ENCODE results near the gene GNG11. TPM values are rescaled to one million over a fixed set of nuclear protein-coding genes. Genes with fewer than 3 reads are reported as not detected.

The GNG11 gene
- total RNA-seq, 1 donor from 2014 or later = 43.6 TPM

GRCh38 chr7:93960986-93961385 lies 39.5 kb downstream of the GNG11 start:
- H3K4me3 ChIP-seq (ENCODE audit: low read depth, low read length) = no peak overlapping the region
- no peak for TF ChIP-seq CTCF (conservative IDR thresholded peaks at IDR 0.05; ENCODE audit: low read depth, low read length)
- DNase-seq (ENCODE audit: low read depth) = no peak

GRCh38 chr7:93964262-93964661 lies 42.7 kb downstream of the GNG11 start:
- DNase-seq (ENCODE audit: low read depth) = no peak
- TF ChIP-seq CTCF (conservative IDR thresholded peaks at IDR 0.05; ENCODE audit: low read depth, low read length) = no peak
- H3K4me3 ChIP-seq (ENCODE audit: low read depth, low read length) = no peak overlapping the region

GRCh38 chr7:93964813-93965212 lies 43.3 kb downstream of the GNG11 start:
- no peak overlapping the region for H3K4me3 ChIP-seq (ENCODE audit: low read depth, low read length)
- DNase-seq (ENCODE audit: low read depth) = no peak
- no peak for TF ChIP-seq CTCF (conservative IDR thresholded peaks at IDR 0.05; ENCODE audit: low read depth, low read length)

- no peak for DNase-seq (ENCODE audit: low read depth)
- no peak for TF ChIP-seq CTCF (conservative IDR thresholded peaks at IDR 0.05; ENCODE audit: low read depth, low read length)
These were observed 47.5 kb downstream of the GNG11 start for GRCh38 chr7:93968911-93969620.

GRCh38 chr7:93972029-93972725 lies 50.6 kb downstream of the GNG11 start:
- no peak for TF ChIP-seq CTCF (conservative IDR thresholded peaks at IDR 0.05; ENCODE audit: low read depth, low read length)
- no peak for DNase-seq (ENCODE audit: low read depth)
- no peak overlapping the region for H3K4me3 ChIP-seq (ENCODE audit: low read depth, low read length)

More at GRCh38 chr7:93968911-93969620, 47.5 kb downstream of the GNG11 start:
- no peak overlapping the region for H3K4me3 ChIP-seq (ENCODE audit: low read depth, low read length)

- H3K4me3 ChIP-seq (ENCODE audit: low read depth, low read length) = no peak overlapping the region
- no peak for TF ChIP-seq CTCF (conservative IDR thresholded peaks at IDR 0.05; ENCODE audit: low read depth, low read length)
- DNase-seq (ENCODE audit: low read depth) = no peak
These were observed 51.6 kb downstream of the GNG11 start for GRCh38 chr7:93973134-93973533.
